Melanocyte of skin (primary cell): ENCODE measurements around the gene ZNF608. TPM values are rescaled to one million over a fixed set of nuclear protein-coding genes. Genes with fewer than 3 reads are reported as not detected.

ENCODE experiments used
- total RNA-seq, 2 donors: library from RNA; depleted of rRNA; stranded (reverse); fragments of >200 nt; gene quantifications; 2 replicates each; pipeline ENCODE4 v1.2.3, GENCODE V29; 2012

Gene ZNF608, protein sequence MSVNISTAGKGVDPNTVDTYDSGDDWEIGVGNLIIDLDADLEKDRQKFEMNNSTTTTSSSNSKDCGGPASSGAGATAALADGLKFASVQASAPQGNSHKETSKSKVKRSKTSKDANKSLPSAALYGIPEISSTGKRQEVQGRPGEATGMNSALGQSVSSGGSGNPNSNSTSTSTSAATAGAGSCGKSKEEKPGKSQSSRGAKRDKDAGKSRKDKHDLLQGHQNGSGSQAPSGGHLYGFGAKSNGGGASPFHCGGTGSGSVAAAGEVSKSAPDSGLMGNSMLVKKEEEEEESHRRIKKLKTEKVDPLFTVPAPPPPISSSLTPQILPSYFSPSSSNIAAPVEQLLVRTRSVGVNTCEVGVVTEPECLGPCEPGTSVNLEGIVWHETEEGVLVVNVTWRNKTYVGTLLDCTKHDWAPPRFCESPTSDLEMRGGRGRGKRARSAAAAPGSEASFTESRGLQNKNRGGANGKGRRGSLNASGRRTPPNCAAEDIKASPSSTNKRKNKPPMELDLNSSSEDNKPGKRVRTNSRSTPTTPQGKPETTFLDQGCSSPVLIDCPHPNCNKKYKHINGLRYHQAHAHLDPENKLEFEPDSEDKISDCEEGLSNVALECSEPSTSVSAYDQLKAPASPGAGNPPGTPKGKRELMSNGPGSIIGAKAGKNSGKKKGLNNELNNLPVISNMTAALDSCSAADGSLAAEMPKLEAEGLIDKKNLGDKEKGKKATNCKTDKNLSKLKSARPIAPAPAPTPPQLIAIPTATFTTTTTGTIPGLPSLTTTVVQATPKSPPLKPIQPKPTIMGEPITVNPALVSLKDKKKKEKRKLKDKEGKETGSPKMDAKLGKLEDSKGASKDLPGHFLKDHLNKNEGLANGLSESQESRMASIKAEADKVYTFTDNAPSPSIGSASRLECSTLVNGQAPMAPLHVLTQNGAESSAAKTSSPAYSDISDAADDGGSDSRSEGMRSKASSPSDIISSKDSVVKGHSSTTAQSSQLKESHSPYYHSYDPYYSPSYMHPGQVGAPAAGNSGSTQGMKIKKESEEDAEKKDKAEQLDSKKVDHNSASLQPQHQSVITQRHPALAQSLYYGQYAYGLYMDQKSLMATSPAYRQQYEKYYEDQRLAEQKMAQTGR (N-terminal part only)
- total RNA-seq = 10 to 100 TPM; 15.1 to 22.3 TPM

GRCh38 chr5:124745928-124746915 lies at the start of gene ZNF608:
TSS of gene ZNF608 (minus strand) at chr5:124746639. CDS start at chr5:124744989, 1,650 bp downstream.

